NB4 (cell line): ENCODE data around the gene SH3GL2.

Experiments
- POLR2A ChIP-seq: IDR thresholded peaks from 2 replicates; pipeline ENCODE4 v1.6.1; 2011; ENCODE audit warnings: mild to moderate bottlenecking; ENCODE audit not compliant: insufficient read length; ENCODE audit errors: extremely low read depth
- TF ChIP-seq, protein P1 (sequence below): IDR thresholded peaks from one replicate; pipeline ENCODE4 v1.5.1; 2012; ENCODE audit warnings: low read depth, low read length

DNA sequence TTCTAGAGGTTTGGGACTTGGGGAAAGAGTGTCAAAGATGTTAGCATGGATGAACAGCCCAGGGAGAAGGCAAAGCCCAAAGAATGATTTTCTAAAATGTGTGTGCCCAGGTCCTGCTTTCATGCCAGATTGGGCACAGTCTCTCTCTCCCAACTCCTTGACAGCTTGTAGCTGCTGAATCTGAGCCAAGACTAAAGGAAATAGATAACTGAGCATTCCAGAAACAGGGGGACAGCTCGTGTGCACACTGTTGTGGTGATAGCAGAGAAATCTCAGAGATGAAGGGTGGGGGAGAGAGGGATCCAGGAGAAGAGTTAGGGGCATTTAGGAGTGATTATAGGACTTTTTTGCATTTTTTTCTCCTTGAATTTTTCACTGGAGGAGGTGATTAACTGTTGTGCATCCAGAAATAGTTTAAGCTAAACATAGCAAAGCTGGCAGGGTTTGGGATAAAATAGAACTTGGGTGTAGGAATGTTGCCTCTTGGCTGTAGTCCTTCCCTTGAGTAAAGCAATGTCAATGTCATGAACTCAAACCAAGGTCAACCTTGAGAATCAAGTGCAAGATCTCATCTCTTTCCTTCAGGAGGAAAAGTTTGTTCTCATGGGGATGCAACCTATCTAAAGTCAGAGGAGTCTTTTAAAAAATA lies 245.9 kb downstream of the SH3GL2 start:
- TF ChIP-seq, protein P1, sequence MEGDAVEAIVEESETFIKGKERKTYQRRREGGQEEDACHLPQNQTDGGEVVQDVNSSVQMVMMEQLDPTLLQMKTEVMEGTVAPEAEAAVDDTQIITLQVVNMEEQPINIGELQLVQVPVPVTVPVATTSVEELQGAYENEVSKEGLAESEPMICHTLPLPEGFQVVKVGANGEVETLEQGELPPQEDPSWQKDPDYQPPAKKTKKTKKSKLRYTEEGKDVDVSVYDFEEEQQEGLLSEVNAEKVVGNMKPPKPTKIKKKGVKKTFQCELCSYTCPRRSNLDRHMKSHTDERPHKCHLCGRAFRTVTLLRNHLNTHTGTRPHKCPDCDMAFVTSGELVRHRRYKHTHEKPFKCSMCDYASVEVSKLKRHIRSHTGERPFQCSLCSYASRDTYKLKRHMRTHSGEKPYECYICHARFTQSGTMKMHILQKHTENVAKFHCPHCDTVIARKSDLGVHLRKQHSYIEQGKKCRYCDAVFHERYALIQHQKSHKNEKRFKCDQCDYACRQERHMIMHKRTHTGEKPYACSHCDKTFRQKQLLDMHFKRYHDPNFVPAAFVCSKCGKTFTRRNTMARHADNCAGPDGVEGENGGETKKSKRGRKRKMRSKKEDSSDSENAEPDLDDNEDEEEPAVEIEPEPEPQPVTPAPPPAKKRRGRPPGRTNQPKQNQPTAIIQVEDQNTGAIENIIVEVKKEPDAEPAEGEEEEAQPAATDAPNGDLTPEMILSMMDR: no peak
- TF ChIP-seq POLR2A: no peak
